ENCODE data around the gene AFF3.
A peak's percentile ranks its signal among the peaks of the same experiment; 100 is the strongest.

AFF3 gene

DNA sequence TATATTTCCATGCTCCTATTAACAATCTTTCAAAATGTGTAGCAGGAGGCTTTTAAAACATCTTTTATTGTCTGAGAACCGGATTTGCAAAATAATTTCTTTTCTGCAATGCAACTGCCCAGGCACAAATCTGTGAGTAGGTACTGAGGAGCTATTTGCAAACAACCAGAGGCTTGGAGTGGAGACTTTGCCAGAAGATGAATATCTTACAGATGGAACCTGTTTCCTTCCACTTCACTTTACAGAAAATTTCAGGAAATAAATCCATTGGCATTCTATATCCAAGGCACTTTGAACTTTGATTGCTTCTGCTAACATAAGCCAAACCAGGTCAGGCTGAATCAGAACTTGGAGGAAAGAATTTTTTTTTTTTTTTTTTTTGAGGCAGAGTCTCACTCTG is 415.2 kb downstream of the AFF3 start:
- DNase-seq = no peak

GRCh38 chr2:99726691-99727090 is 415.7 kb downstream of the AFF3 start:
- no peak for DNase-seq

DNA sequence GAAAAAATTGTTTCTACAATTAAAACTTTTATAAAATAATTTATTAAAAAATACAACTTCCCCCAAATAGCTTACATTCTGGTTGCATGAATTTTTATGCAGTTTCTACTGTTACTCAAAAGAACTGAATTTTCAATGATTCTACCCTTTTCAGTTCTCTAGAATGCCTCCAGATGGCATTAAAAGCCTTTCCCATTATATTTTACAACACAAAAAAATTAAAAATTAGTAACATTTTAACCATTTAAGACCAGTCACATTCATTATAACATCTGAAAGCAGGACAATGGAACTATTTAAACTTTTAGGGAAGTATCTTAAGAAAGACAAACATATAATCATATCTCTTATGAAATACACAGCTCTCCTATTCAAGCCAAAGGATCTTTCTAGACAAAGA is 416.6 kb downstream of the AFF3 start:
- no peak for DNase-seq

DNA sequence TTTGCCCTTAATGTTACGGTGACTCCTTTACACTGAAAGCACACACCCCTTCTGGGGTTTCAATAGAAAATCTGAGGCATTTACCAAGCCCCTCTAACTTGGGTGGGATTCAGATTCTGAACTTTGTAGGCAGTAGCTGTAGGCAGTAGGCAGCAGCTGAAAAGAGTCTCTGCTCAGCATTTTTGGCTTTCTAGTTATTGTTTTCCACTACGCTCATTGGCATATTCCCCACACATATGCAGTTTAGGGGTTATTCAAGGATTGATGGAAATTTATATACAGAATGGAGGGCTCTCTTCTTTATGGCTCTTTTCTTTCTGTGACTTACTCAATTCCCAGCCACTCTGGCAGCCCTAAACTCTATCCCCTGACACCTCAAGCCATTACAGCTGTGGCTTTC is 419.9 kb downstream of the AFF3 start:
- DNase-seq = no peak

DNA sequence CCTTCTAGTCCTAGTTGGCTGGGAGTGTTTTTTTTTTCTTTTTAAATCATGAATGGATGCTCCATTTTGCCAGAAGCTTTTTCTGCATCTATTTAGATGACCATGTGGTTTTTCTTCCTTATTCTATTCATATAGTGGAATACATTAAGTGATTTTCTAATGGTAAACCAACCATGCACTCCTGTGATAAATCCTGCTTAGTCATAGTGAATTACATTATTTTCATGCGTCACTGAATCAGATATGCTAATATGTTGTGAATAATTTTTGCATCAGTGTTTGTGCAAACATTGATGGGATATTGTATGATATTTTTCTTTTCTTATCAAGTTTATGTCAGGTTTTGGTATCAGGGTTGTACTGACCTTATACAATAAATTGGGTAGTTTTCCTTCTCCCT is 423.3 kb downstream of the AFF3 start:
- no peak for DNase-seq

GRCh38 chr2:99715956-99716355 is 426.4 kb downstream of the AFF3 start:
- DNase-seq = no peak

GRCh38 chr2:99714349-99714748 is 428.0 kb downstream of the AFF3 start:
- no peak for DNase-seq

GRCh38 chr2:99711144-99711543 is 431.2 kb downstream of the AFF3 start:
- DNase-seq = no peak

GRCh38 chr2:99710721-99711120 is 431.7 kb downstream of the AFF3 start:
- DNase-seq = no peak

DNA sequence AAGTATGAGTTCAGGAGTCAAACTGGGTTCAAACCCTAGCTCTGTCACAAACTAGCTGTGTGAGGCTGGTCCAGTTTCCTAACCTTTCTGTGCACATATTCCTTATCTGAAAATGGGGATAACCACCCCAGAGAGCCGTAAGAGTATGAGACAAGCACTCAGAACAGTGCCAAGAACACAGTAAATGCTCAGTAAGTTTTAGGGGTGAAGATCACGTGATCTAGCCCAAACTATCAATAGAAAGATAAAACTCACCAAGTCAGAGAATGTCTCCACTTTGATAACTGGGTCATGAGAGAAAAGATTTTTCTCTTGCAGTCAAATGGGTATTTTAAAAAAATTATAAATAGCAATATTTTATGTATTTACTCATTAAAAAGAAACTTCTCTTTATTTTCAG is 433.2 kb downstream of the AFF3 start:
- no peak for DNase-seq

DNA sequence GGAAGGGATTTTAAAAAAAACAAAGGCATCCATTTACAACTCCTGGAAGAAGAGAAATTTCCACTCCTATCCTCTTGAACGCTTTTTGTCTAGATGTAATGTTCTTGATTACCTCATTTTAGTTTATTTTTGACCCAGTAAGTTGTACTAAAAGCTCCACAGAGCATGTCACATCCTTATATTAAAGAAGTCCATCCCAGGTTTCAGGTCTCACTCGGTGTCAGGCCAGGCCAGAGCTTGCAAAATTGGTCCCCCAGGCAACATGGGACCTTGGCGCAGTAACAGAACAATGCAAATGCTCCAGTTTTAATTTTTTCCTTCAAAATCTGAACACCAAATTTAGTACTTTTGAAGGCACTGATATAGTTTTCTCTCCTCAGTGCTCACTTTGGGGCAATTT is 434.2 kb downstream of the AFF3 start:
- no peak for DNase-seq

- DNase-seq = no peak
Measured at GRCh38 chr2:99707592-99707991, 434.8 kb downstream of the AFF3 start.

GRCh38 chr2:99706735-99707134 is 435.7 kb downstream of the AFF3 start:
- DNase-seq = no peak

DNA sequence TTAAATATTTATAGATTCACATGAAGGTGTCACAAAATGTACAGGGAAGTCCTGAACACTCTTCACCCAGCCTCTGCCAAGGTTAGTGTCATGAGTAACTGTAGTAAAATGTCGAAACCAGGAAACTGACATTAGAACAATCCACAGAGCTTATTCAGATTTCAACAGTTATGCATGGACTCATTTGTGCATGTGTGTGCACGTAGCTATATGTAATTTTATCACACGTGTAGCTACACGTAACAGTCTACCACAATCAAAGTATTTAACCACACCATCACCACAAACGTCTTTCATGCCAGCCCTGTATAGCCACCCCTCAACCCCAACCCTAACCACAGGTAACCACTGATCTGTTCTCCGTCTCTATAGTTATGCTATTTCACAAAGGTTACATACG is 440.9 kb downstream of the AFF3 start:
- peak; percentile 13 for DNase-seq

- no peak for DNase-seq
Measured at GRCh38 chr2:99700482-99701398, 441.6 kb downstream of the AFF3 start.

GRCh38 chr2:99698896-99699295 is 443.5 kb downstream of the AFF3 start:
- no peak for DNase-seq

DNA sequence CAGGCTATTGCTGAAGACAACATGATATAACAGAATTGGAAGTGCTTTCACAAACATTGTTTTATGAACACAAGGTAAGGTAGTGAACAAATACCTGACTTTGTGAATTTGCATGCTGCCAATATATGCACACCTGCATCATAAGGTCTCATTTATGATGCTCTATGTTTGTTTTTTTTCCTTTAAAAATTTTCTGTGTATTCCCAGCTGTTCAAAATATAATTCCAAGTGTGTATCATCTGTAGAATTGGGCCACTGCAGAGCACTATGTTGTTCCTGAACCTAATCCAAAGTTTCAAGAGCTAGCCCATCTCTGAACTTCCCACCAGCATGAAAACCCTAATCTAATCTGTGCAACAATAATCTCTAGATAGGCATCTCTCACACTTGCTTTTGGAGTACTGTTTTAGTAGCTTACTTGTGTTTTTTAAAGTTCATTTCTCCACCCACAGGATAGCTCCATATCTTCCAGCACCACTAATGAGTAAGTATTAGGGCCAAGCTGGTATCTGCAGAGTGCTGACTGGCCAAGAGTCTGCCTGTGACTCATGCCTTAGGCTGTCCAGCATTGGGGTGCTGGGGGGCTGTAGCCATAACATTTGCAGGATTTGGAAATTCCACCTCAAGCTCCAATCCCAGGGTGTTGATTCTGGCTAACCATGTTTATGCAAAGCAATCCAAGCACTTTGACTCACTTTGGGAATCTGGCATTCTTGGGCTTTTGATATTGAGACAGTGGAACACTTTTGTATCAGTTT is 444.4 kb downstream of the AFF3 start:
- DNase-seq = no peak

- no peak for DNase-seq
Measured at GRCh38 chr2:99695944-99696253, 446.5 kb downstream of the AFF3 start.

DNA sequence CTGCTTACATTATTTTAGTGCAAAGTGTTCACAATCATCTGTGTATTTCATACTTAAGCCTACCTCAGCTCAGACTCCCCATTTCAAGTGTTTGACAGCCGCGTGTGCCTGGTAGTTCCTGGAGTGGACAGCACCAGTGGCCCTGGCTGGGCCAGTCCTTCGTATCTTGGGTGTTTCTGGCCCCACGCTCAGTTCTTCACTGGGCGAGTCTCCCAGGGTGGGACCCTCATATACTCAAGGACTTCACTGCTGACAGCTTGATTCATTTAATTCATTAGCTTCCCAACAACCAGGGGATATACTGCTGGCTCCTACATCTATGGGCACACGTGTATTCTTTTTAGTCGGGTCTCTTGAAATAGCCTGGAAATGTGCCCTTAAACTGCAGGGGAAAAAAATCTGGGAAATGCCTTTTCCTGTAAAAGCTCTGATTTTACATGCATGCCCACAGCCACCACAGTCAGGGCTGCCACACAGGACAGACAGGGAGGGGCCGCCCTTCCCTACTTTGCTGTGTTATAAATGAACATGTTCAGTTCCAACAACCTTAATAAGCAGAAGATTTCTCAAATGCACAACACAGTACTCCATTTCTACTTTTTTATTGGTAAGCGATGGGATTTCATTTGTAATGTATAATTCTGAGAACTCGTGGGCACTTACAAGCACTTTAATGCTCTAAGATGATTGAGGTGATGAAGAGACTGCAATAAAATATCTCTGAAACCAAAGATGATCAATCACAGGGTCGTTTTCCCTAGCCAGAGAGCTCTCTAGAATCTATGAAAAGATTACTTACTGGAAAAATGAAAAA is 447.1 kb downstream of the AFF3 start:
- DNase-seq = no peak

DNA sequence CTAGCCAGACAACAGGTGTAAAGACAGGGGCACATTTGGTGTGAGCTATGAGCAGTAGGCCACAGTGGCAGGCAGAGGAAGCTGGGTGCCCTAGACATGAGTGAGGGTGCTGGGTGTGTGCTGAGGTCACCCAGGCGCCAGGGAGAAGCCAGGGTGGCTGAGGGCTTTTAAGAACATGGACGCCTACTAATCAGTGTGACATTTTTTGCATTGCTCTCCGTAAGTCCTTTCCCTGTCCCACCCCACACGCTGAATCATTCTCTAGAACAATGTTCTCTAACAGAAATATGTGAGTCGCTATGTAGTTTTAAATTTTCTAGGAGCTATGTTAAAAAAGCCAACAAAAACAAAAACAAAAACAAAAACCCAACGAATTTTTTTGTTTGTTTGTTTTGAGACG is 448.1 kb downstream of the AFF3 start:
- no peak for DNase-seq

- DNase-seq = no peak
Measured at GRCh38 chr2:99692785-99693184, 449.6 kb downstream of the AFF3 start.

GRCh38 chr2:99691926-99692325 is 450.5 kb downstream of the AFF3 start:
- peak; percentile 77 for DNase-seq

DNA sequence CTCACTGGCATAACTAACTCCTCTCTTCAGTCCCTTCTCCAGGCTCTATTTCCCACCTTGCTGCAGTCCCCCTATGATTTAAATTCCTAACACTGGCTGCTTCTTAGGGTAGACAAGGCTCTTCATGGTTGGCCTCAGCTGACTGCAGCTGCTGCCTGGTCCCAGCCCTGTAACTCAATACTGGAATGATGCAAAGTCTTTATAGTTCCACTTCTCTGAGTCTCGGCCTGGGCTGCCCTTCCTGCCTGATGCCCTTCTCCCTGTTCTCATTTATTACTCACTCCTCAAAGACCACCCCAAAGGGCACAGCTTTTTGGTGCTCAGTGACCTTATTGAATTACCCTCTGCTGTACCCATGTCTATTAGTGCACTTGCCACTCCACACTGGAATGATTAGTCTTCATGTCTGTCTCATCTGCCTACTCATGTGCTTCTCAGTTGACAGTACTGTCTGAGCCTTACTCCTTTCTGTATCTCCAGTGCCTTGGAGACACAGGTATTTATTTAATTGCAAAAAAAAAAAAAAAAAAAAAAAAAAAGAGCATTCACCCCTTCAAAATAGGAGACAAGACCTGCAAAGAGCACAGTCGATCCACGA is 453.1 kb downstream of the AFF3 start:
- DNase-seq = no peak
